GM12878 (cell line): ENCODE data around the gene LRRC27.

Experiments
- EP300 ChIP-seq, 2 experiments: fragments of 150-350 bp in 1 of 2; IDR thresholded peaks; 2 replicates each; pipeline ENCODE4 v1.6.1; 2011 to 2012; ENCODE audit warnings: low read depth in 2 of 2, low read length in 2 of 2, borderline replicate concordance in 1 of 2, improper control_type of control experiment in 1 of 2, inconsistent platforms in 1 of 2; ENCODE audit not compliant: control insufficient read depth in 1 of 2
- ETV6 ChIP-seq, 2 experiments: fragments of 450-650 bp in 1 of 2; IDR thresholded peaks in 1 of 2; conservative IDR thresholded peaks in 1 of 2; 2 replicates each; pipeline ENCODE4 v1.6.1; 2014; ENCODE audit warnings: antibody characterized with exemption in 1 of 2, borderline replicate concordance in 1 of 2, low read depth in 1 of 2, mild to moderate bottlenecking in 1 of 2, moderate library complexity in 1 of 2
- HDGF ChIP-seq: fragments of 450-650 bp; IDR thresholded peaks from 2 replicates; pipeline ENCODE4 v1.6.1; 2016; ENCODE audit warnings: antibody characterized with exemption
- MXI1 ChIP-seq: fragments of 150-350 bp; IDR thresholded peaks from 2 replicates; pipeline ENCODE4 v1.6.1; 2011; ENCODE audit warnings: low read depth, mild to moderate bottlenecking, inconsistent platforms, low read length, improper control_type of control experiment
- POLR2AphosphoS5 ChIP-seq: IDR thresholded peaks from 2 replicates; pipeline ENCODE4 v1.6.1; 2011; ENCODE audit warnings: mild to moderate bottlenecking, low read length, inconsistent platforms
- TCF12 ChIP-seq: IDR thresholded peaks from 2 replicates; pipeline ENCODE4 v1.6.1; 2011; ENCODE audit warnings: low read depth, mild to moderate bottlenecking, low read length
- TF ChIP-seq, protein P1 (sequence below): fragments of 450-650 bp; IDR thresholded peaks from 2 replicates; pipeline ENCODE4 v1.6.1; 2016; ENCODE audit warnings: mild to moderate bottlenecking, moderate library complexity, borderline replicate concordance
- TF ChIP-seq, protein P2 (sequence below), 3 experiments: IDR thresholded peaks in 2 of 3; conservative IDR thresholded peaks in 1 of 3; 2 replicates each; pipeline ENCODE4 v1.5.1; 2011; ENCODE audit warnings: low read depth in 3 of 3, low read length in 3 of 3, mild to moderate bottlenecking in 3 of 3, control low read depth in 2 of 3, moderate library complexity in 2 of 3, inconsistent platforms in 1 of 3, mixed read lengths in 1 of 3; ENCODE audit not compliant: control insufficient read depth in 2 of 3, insufficient read depth in 1 of 3; ENCODE audit errors: extremely low read depth in 1 of 3
- TF ChIP-seq, protein P3 (sequence below): IDR thresholded peaks from 2 replicates; pipeline ENCODE4 v1.6.1; 2011; ENCODE audit warnings: borderline replicate concordance, low read depth, mild to moderate bottlenecking, moderate library complexity, mixed read lengths, low read length; ENCODE audit not compliant: insufficient read depth; ENCODE audit errors: extremely low read length
- TF ChIP-seq, protein P4 (sequence below): IDR thresholded peaks from 2 replicates; pipeline ENCODE4 v1.6.1; 2011; ENCODE audit warnings: low read depth, low read length, improper control_type of control experiment, borderline replicate concordance

DNA sequence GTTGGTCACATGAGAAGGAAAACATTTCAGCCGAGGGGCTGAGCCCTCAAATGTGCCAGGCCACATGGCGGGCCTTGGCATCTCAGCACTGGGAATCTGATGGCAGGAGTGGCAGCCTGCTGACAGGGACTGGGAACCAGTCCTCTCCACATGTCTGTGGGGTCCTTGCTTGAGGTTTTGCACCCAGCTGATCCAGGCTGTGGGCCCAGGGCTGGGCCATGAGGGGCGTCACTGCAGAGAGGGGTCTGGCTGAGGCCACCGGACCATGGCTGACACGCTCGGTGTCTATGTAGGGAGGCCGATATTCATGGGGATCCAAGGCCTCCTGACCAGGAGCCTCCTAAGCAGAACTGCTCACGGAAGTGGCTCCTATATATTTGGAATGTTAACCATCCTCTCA lies 34.0 kb downstream of the LRRC27 start:
- TF ChIP-seq, protein P1, sequence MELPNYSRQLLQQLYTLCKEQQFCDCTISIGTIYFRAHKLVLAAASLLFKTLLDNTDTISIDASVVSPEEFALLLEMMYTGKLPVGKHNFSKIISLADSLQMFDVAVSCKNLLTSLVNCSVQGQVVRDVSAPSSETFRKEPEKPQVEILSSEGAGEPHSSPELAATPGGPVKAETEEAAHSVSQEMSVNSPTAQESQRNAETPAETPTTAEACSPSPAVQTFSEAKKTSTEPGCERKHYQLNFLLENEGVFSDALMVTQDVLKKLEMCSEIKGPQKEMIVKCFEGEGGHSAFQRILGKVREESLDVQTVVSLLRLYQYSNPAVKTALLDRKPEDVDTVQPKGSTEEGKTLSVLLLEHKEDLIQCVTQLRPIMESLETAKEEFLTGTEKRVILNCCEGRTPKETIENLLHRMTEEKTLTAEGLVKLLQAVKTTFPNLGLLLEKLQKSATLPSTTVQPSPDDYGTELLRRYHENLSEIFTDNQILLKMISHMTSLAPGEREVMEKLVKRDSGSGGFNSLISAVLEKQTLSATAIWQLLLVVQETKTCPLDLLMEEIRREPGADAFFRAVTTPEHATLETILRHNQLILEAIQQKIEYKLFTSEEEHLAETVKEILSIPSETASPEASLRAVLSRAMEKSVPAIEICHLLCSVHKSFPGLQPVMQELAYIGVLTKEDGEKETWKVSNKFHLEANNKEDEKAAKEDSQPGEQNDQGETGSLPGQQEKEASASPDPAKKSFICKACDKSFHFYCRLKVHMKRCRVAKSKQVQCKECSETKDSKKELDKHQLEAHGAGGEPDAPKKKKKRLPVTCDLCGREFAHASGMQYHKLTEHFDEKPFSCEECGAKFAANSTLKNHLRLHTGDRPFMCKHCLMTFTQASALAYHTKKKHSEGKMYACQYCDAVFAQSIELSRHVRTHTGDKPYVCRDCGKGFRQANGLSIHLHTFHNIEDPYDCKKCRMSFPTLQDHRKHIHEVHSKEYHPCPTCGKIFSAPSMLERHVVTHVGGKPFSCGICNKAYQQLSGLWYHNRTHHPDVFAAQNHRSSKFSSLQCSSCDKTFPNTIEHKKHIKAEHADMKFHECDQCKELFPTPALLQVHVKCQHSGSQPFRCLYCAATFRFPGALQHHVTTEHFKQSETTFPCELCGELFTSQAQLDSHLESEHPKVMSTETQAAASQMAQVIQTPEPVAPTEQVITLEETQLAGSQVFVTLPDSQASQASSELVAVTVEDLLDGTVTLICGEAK, result no peak
- TF ChIP-seq HDGF (no peak), MXI1 (no peak), EP300 (IDR thresholded peaks at IDR 0.05; ENCODE audit: borderline replicate concordance in 1 of 2, control insufficient read depth in 1 of 2, low read depth in 2 of 2, low read length in 2 of 2) (no peak), POLR2AphosphoS5 (no peak), ETV6 (conservative IDR thresholded peaks at IDR 0.05 in 1 of 2, IDR thresholded peaks at IDR 0.05 in 1 of 2; ENCODE audit: borderline replicate concordance in 1 of 2, low read depth in 1 of 2) (no peak), TCF12 (no peak)
- TF ChIP-seq, protein P2, sequence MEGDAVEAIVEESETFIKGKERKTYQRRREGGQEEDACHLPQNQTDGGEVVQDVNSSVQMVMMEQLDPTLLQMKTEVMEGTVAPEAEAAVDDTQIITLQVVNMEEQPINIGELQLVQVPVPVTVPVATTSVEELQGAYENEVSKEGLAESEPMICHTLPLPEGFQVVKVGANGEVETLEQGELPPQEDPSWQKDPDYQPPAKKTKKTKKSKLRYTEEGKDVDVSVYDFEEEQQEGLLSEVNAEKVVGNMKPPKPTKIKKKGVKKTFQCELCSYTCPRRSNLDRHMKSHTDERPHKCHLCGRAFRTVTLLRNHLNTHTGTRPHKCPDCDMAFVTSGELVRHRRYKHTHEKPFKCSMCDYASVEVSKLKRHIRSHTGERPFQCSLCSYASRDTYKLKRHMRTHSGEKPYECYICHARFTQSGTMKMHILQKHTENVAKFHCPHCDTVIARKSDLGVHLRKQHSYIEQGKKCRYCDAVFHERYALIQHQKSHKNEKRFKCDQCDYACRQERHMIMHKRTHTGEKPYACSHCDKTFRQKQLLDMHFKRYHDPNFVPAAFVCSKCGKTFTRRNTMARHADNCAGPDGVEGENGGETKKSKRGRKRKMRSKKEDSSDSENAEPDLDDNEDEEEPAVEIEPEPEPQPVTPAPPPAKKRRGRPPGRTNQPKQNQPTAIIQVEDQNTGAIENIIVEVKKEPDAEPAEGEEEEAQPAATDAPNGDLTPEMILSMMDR (IDR thresholded peaks at IDR 0.05 in 2 of 3, conservative IDR thresholded peaks at IDR 0.05 in 1 of 3; ENCODE audit: control insufficient read depth in 2 of 3, extremely low read depth in 1 of 3, insufficient read depth in 1 of 3, low read depth in 3 of 3, low read length in 3 of 3), result no peak
- TF ChIP-seq, protein P3, sequence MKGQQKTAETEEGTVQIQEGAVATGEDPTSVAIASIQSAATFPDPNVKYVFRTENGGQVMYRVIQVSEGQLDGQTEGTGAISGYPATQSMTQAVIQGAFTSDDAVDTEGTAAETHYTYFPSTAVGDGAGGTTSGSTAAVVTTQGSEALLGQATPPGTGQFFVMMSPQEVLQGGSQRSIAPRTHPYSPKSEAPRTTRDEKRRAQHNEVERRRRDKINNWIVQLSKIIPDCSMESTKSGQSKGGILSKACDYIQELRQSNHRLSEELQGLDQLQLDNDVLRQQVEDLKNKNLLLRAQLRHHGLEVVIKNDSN, result no peak
- TF ChIP-seq, protein P4, sequence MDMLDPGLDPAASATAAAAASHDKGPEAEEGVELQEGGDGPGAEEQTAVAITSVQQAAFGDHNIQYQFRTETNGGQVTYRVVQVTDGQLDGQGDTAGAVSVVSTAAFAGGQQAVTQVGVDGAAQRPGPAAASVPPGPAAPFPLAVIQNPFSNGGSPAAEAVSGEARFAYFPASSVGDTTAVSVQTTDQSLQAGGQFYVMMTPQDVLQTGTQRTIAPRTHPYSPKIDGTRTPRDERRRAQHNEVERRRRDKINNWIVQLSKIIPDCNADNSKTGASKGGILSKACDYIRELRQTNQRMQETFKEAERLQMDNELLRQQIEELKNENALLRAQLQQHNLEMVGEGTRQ, result no peak
